Activated CD8-positive, alpha-beta memory T cell treated with anti-CD3 and anti-CD28 coated beads, Interleukin-2, amount 50 U/mL, for 1 hour (primary cell): ENCODE results near the gene KRTAP2-1.
"Not testable (repeated sequence)": the region's sequence is repeated elsewhere in the genome, so short reads cannot be mapped to it uniquely, and the experiment has no call there.

Experiments used
- DNase-seq: peaks from one replicate; pipeline ENCODE4 v3.0.0-alpha.2; 2020; ENCODE audit errors: extremely low read depth

Gene KRTAP2-1, protein sequence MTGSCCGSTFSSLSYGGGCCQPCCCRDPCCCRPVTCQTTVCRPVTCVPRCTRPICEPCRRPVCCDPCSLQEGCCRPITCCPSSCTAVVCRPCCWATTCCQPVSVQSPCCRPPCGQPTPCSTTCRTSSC

DNA sequence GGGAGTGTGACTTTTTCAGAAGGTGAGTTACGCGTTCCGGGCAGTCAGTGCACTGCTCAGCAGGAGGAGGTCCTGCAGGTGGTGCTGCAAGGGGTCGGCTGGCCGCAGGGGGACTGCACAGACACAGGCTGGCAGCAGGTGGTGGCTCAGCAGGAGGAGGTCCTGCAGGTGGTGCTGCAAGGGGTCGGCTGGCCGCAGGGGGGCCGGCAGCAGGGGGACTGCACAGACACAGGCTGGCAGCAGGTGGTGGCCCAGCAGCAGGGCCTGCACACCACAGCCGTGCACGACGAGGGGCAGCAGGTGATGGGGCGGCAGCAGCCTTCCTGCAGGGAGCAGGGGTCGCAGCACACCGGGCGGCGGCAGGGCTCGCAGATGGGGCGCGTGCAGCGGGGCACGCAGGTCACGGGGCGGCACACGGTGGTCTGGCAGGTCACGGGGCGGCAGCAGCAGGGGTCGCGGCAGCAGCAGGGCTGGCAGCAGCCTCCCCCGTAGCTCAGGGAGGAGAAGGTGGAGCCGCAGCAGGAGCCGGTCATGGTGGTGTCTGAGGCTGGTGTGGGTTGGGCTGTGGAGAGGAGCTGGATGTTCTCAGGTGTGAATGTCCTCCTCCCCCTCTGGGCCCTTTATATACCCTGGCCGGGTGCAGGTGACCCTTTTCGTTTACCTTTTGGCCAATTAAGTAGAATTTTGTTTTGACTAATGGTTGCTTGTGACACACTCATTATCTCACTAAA, at the start of gene KRTAP2-1:
Gene KRTAP2-1, minus strand, starts transcription at position 582 of the 731 bp plus-strand sequence. Its CDS starts 49 bp downstream, at position 533.
- not testable (repeated sequence) for DNase-seq

DNA sequence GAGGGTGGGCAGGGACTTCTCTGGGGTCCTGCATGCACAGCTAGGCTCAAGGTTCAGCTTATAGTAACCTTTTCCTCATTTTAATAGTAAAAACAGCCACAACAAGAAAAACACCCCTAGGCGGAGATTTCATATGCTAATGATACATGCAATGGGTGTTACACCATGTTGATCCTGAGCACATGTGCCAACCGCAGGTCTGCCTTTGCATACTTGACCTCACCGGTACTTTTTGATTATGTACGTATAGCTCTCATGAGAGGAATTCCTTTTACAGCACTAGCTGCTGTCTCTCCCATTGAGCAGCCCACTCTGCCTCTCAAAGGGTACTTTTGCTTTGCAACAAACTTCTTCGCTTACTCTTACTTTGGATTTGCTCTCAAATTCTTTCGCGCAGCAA, 48.9 kb upstream of the KRTAP2-1 start:
- DNase-seq: no peak

DNA sequence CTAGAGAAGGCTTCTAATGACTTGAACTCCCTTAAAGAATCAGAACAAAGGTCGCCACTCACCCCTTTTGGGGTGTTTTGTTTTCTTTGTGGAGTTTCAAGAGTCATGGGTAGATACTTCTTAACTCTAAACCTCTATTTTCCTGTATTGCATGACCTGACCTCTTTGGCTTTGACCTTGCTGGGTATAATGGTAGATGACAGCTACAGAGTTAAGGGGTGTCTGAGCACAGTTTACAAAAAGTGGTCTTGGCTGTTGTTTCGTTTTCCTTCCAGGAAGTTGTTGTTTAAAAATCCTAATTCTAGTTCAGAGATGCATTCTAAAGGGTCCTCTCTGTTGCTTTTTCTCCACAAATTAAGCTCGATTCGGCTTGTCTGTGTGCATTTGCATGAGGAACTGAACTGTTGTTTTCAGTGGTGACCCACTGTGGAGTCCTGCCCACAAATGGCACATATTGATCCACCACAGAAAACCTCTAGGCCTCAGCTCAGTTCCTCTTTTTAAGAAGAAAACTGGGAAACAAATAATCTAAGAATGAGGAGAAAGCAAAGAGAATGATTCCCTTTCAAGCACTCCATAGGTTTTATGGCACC, 41.7 kb upstream of the KRTAP2-1 start:
- DNase-seq: not testable (repeated sequence)

DNA sequence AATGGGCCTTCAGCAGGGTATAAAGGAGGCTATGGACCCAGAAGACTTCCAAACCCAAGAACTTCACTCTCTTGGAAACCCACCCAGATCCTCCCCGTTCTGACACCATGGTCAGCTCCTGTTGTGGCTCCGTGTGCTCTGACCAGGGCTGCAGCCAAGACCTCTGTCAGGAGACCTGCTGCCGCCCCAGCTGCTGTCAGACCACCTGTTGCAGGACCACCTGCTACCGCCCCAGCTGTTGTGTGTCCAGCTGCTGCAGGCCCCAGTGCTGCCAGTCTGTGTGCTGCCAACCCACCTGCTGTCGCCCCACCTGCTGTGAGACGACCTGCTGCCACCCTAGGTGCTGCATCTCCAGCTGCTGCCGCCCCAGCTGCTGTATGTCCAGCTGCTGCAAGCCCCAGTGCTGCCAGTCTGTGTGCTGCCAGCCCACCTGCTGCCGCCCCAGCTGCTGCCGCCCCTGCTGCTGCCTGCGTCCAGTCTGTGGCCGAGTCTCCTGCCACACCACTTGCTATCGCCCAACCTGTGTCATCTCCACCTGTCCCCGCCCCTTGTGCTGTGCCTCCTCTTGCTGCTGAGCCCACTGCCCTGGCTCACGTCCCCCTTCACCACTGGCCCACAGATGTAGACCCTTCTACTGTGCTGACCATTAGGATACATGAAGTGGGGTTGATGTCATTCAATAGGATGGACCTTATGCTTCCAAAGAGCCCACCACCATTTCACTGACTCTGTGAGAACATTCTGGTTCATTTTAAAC, 37.2 kb upstream of the KRTAP2-1 start, which contains the start of gene KRTAP4-7:
Gene KRTAP4-7, plus strand, starts transcription at position 51 of the 757 bp plus-strand sequence. Its CDS starts 57 bp downstream, at position 108.
- not testable (repeated sequence) for DNase-seq

DNA sequence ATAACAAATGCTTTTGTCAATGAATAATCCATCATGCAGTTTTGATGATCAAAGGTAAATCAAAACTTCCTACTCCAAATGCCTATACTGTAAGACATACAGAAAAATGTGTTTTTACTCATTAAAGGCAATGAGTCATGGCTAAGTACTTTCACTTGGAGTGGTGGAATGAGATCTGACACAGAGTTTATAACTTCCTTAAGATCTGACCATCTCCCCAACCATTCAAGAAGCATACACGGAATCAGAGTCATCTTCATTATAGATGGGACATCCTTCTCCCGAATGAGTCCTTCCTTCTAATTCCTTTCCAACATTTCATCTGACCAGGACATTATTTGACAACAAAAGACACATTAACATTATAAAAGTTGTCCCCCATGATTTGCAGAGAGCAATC, 36.3 kb upstream of the KRTAP2-1 start:
- not testable (repeated sequence) for DNase-seq

DNA sequence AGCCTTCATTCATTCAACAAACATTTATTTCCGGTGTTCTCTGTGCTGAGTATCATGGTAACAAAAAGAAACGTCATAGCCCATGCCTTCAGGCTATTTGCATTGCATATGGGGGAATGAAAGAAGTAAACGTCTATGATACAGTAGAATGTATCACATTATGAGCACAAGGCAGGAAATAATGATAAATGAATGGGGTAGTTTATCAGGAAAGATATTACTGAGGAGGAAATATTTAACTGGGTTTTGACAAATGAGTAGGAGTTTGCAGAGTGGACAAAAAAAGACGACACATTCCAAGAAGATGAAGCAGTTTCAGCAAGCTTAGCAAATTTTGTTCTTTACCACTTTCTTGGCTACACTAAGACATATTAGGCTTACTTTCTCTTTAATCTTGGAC, 35.5 kb upstream of the KRTAP2-1 start:
- DNase-seq: no peak

DNA sequence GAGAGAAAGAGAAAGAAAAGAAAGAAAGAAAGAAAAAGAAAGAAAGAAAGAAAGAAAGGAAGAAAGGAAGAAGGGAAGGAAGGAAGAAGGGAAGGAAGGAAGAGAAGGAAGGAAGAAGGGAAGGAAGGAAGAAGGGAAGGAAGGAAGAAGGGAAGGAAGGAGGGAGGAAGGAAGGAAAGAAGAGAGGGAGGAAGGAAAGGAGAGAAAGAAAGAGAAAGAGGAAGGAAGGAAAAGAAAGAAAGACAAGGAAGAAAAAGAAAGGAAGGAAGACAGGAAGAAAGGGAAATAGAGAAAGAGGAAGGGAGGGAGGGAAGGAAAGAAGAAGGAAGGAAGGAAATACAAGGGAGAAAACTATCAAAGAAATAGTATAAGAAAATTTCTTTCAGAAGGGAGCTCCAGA, 29.7 kb upstream of the KRTAP2-1 start:
- no peak for DNase-seq

DNA sequence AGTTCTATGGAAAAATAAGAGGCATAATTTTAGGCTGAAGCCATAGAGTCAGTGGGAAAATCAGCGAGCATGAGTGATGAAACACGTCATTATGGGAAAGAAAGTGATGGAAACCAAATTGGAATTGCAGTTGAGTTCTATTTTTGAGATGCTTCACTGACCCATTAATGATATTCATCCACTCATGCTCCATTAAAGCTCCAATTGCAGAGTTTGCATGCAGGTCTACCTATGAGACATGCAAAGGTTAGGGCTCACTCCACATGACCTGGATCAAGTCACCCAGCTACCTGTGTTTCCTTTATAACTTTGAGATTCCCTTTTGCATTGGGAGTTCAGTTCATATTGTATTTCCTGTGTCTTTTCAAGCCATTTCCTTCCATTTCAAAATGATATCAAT, 26.6 kb upstream of the KRTAP2-1 start:
- no peak for DNase-seq

DNA sequence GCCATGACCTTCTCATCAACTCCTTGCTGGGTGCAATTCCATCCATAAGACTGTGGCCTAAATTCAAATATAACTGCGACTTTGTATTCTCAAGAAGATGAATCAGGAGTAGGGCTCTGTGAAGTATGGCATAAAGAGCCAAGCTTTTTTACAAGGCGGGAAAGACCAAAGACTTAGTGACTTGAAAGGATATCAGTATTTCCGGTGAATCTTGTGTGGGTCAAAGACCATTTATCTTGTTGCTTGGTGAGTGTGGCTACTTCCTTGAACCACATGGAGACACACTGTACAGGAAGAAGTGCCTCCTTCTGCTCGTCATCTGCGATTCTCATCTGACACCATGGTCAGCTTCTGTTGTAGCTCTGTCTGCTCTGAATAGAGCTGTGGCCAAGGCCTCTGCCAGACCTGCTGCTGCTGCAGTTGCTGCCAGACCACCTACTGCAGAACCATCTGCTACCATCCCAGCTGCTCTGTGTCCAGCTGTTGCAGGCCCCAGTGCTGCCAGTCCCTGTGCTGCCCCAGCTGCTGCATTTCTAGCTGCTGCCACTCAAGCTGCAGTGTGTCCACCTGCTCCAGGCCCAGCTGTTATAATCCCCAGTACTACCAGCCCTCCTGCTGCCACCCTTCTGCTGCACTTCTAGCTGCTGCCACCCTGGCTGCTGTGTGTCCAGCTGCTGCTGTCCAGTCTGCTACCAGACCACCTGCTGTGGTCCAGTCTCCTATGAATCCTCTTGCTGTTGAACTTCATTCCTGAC, 24.7 kb upstream of the KRTAP2-1 start:
- no peak for DNase-seq

DNA sequence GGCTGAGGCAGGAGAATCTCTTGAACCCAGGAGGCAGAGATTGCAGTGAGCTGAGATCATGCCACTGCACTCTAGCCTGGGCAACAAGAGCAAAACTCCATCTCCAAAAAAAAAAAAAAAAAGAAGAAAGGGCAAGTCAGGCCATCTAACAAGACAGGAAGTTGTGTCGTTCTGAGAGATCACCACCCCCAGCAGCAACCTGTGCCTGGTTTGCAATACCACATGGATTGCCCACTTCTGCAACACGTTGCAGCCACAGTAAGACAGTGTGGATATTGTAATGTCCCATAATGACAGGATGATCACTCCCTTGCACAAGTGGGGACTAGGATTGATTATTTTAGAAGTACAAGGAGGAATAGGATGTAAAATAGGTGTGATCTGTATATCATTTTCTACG, 21.9 kb upstream of the KRTAP2-1 start:
- DNase-seq: no peak

DNA sequence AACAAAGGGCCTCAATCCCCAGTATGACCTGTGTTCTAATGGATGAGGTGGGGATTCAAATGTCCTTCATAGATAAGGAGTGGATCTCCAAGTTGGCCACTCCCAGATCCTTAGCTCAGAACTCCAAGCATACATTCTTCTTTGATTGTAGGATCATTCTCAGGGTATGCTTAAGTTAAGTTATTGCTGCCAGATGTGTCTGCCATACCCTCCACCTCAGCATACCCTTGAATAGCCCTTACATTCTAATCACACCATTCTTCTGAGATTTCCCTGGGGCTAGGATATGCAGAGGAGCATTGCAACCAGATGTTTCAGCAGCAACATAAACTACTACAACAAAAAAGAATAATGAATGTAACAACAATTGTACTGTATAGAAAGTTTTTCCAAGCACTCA, 20.2 kb upstream of the KRTAP2-1 start:
- DNase-seq: no peak

DNA sequence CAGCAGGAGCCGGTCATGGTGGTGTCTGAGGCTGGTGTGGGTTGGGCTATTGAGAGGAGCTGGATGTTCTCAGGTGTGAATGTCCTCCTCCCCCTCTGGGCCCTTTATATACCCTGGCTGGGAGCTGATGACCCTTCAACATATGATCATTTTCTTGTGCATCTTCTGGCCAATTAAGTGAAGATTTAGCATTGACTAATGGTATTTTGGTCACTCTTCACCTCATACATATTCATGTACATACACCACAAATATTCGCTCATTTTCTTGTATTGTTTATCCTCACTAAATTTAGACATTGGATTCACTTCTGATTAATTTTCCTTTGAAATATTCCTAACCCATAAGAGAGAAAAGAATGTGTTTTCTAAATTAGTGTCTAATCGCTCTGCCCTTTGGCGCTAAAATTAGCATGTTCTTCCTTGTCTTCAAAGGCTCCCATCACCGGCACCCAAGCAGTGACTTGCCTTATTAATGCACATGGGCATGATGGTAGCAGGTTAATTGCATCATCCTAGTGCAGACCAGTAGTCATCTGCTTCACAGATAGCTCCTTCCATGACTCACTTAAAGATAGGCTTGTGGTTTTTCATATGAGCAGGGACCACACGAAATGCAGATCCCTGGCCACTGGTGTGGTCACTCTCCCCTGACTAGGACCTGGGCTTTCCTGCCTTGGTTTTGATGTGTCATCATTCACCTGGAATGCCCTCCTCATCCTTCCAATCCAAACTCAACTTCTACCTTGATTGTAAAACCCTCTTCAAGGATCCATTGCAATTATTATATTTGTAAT, 18.9 kb upstream of the KRTAP2-1 start, which contains the start of gene KRTAP2-4:
Gene KRTAP2-4, minus strand, starts transcription at position 51 of the 796 bp plus-strand sequence. Its CDS starts 34 bp downstream, at position 17.
- DNase-seq: no peak

DNA sequence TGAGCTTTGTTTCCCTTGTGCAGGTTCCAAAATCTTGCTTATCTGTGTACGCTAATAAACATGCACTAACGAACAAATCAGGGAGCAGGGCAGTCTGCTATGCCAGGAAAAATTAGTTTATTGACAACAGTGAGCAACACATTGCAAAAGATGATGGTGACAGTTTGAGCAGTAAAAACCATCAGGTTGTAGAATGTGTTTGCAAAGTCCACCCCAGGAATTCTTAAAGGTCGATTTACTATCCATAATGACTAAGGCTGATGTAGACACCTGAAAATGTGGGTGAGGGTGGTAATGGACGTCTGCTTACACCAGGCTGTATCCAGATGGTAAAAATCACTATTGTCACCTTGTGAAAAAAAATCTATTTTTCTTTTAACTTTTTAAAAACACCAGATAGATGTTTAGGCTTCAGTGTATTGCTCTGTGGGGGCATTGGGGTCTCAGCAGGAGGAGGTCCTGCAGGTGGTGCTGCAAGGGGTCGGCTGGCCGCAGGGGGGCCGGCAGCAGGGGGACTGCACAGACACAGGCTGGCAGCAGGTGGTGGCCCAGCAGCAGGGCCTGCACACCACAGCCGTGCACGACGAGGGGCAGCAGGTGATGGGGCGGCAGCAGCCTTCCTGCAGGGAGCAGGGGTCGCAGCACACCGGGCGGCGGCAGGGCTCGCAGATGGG, 18.0 kb upstream of the KRTAP2-1 start:
- not testable (repeated sequence) for DNase-seq

DNA sequence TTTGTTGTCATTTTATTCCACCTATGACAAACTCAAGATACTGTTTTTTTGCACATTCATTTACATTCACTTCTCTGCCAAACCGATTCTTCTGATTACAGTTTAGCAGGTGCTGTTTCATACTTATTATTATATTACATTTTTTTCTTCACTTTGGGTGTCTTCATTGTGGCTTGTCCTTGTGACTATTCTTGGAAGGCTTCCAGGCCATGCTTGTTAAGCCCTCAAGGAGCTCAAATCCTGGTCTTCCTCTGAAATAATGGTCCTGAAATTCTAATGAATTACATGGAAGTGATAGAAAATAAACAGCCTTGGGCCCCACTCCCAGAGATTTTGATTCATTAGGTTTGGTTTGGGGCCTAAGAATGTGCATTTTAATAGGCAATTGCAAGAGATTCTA, 17.2 kb upstream of the KRTAP2-1 start:
- DNase-seq: no peak

DNA sequence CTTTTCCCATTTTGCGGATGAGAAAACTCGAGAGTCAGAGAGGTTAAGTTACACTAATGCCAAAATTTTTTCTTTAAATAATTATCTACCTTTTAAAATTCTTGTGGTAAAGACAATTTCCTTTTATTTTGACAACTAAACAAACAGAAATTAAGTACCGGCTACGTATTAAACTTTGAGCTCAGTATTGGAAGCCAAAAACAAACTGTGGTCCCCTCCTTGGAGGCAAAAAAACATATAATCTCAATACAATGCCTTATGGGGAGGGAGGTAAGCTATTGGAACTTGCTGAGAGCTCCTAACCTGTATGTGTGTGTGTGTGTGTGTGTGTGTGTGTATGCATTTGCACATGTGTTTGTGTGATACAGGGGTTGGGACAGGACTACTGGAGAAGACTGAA, 16.3 kb upstream of the KRTAP2-1 start:
- no peak for DNase-seq

DNA sequence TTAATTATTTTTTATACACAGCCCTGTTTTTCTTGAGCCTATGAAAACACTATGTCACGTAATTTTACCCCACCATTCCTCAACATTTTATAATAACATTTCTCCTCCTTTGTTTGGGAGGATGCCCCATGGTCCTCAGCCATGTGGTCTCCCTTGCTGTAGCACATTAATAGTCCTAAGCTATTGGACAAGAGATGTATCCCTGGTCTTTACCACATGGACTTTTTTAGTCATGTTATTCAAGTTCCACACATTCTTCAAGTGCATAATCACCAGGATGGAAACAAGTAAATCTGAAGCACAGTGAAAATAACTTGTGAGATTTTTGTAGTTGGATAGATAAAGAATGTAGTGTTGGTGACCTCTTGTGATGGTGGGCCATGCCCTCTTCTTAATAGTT, 14.8 kb upstream of the KRTAP2-1 start:
- DNase-seq: no peak

DNA sequence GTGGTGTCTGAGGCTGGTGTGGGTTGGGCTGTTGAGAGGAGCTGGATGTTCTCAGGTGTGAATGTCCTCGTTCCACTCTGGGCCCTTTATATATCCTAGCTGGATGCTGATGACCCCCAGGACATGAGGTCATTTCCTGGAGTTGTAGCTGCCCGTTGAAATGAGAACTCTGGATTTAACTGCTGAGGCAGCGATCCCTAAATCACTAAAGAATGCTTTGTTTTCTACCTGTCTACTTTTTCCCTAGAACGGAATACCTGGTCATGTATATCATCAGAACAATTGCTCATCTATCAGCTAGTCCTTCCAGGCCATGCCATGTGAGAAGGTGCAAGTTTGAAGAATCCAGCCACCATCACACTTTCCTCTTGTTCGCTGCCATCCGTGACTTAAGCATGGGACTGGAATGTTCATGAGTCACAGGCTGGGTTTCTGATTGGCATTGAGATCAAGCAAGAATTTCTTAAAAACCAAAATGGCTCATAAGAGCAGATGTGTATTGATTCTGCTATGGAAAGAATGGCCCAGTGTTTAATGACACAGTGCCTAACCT, 13.0 kb upstream of the KRTAP2-1 start, which contains the start of gene KRTAP2-3:
Gene KRTAP2-3, minus strand, starts transcription at position 63 of the 553 bp plus-strand sequence. CDS start 64 bp downstream, outside the sequence.
- no peak for DNase-seq

DNA sequence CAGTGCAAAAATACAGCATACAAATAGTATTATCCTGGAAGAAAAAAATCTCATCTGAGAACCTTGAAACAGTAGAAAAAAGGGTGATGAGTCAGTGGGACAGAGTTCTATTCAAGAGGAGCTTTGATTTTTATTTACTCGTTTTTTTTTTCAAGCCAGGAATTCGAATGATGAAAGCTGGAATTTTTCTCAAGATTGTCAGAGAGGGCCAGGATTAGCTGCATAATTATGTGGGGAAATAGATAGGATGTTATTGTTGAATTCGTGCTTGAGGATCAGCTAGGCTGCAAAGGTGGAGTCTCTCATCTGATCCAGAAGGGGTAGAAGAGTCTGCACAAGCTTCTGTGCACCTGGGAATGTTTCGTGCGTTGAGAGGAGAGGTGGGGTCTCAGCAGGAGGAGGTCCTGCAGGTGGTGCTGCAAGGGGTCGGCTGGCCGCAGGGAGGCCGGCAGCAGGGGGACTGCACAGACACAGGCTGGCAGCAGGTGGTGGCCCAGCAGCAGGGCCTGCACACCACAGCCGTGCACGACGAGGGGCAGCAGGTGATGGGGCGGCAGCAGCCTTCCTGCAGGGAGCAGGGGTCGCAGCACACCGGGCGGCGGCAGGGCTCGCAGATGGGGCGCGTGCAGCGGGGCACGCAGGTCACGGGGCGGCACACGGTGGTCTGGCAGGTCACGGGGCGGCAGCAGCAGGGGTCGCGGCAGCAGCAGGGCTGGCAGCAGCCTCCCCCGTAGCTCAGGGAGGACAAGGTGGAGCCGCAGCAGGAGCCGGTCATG, 12.3 kb upstream of the KRTAP2-1 start:
- DNase-seq: not testable (repeated sequence)

DNA sequence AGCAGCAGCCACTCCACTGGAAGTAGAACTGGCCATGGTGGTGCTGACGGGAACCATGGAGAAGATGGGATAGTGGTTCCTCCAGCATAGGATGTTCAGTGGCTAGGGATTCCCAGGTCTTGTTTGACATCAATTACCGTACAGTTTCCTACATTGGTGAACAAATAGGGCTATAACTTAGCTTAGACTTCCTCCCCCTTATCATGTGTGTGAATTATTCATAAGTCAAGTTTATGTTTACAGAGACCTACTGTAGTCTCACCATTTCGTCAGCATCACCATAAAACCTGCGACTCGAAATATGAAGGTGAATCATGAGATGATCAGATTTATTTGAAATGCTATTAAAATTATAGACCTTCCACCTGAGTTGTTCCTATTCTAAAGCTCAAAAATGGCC, 11.6 kb upstream of the KRTAP2-1 start:
- DNase-seq: no peak
